Naive thymus-derived CD4-positive, alpha-beta T cell (primary cell): Measurements from ENCODE around the gene LIMA1. TPM values are rescaled to one million over a fixed set of nuclear protein-coding genes. Genes with fewer than 3 reads are reported as not detected.

Experiments
- ATAC-seq: fragments of 150-1000 bp; cut with Tn5 transposase; 2 replicates; pipeline ENCODE4 v1.10.0; 2021; ENCODE audit warnings: mild to moderate bottlenecking, moderate library complexity
- CTCF ChIA-PET: fragments of 350-600 bp; sonication (Branson Sonifier 250); formaldehyde crosslinking; loops from one replicate; lab custom pipeline; 2021; ENCODE audit warnings: antibody characterized with exemption; lab: Charles Lee
- POLR2A ChIA-PET: fragments of 350-600 bp; sonication (Branson Sonifier 250); formaldehyde crosslinking; loops from one replicate; lab custom pipeline; 2021; ENCODE audit warnings: antibody characterized with exemption, inconsistent platforms; lab: Charles Lee
- DNase-seq, 9 donors: peaks; one replicate each; pipeline versions ENCODE4 v3.0.0 to v3.0.0-alpha.2; 2020 to 2022; ENCODE audit warnings: mixed read lengths in 1 of 9
- H3K27ac ChIP-seq: one replicate; pipeline ENCODE4 v1.7.0; 2013; ENCODE audit warnings: mild to moderate bottlenecking, low read depth, low read length, moderate library complexity
- H3K27me3 ChIP-seq, 2 donors: one replicate each; pipeline ENCODE4 v1.7.0; 2013; ENCODE audit warnings: low read length in 2 of 2, mild to moderate bottlenecking in 2 of 2, moderate library complexity in 2 of 2; ENCODE audit not compliant: control insufficient read depth in 2 of 2, insufficient read depth in 2 of 2
- H3K36me3 ChIP-seq, 3 experiments: 1 replicate in 2 of 3; 2 replicates in 1 of 3; pipeline ENCODE4 v1.7.0; 2013; ENCODE audit warnings: low read length in 3 of 3, mild to moderate bottlenecking in 3 of 3, moderate library complexity in 1 of 3; ENCODE audit not compliant: insufficient read depth in 3 of 3, control insufficient read depth in 2 of 3
- H3K4me1 ChIP-seq, 2 donors: one replicate each; pipeline ENCODE4 v1.7.0; 2013; ENCODE audit warnings: low read length in 2 of 2, mild to moderate bottlenecking in 2 of 2, moderate library complexity in 1 of 2; ENCODE audit not compliant: control insufficient read depth in 2 of 2, insufficient read depth in 2 of 2
- H3K4me3 ChIP-seq: 2 replicates; pipeline ENCODE4 v1.7.0; 2013; ENCODE audit warnings: mild to moderate bottlenecking, low read length
- H3K9me3 ChIP-seq, 3 experiments: 1 replicate in 2 of 3; 2 replicates in 1 of 3; pipeline ENCODE4 v1.7.0; 2013; ENCODE audit warnings: low read length in 3 of 3; ENCODE audit not compliant: control insufficient read depth in 2 of 3
- H3K27ac Mint-ChIP-seq, 9 donors: one replicate each; pipeline ENCODE4 v1.8.0; 2020 to 2022; ENCODE audit warnings: mixed read lengths in 9 of 9, mild to moderate bottlenecking in 8 of 9, moderate library complexity in 5 of 9, inconsistent platforms in 2 of 9
- H3K27me3 Mint-ChIP-seq, 5 donors: one replicate each; pipeline ENCODE4 v1.8.0; 2021 to 2022; ENCODE audit warnings: mixed read lengths in 5 of 5, mild to moderate bottlenecking in 1 of 5
- H3K36me3 Mint-ChIP-seq, 5 donors: one replicate each; pipeline ENCODE4 v1.8.0; 2020 to 2022; ENCODE audit warnings: mixed read lengths in 5 of 5, mild to moderate bottlenecking in 3 of 5, inconsistent platforms in 1 of 5
- H3K4me1 Mint-ChIP-seq, 7 donors: one replicate each; pipeline ENCODE4 v1.8.0; 2020 to 2022; ENCODE audit warnings: mixed read lengths in 7 of 7, mild to moderate bottlenecking in 3 of 7, inconsistent platforms in 1 of 7
- H3K4me3 Mint-ChIP-seq, 10 donors: one replicate each; pipeline ENCODE4 v1.8.0; 2020 to 2022; ENCODE audit warnings: mild to moderate bottlenecking in 10 of 10, mixed read lengths in 10 of 10, moderate library complexity in 6 of 10, inconsistent platforms in 2 of 10
- H3K9me3 Mint-ChIP-seq, 11 donors: one replicate each; pipeline ENCODE4 v1.8.0; 2020 to 2022; ENCODE audit warnings: mixed read lengths in 11 of 11, mild to moderate bottlenecking in 4 of 11, inconsistent platforms in 1 of 11, moderate library complexity in 1 of 11
- intact Hi-C, 2 donors: fragments of 100-400 bp; cut with micrococcal nuclease; formaldehyde crosslinking; loops; one replicate each; pipeline ENCODE4 v1.15.1; 2023
- polyA plus RNA-seq, 2 donors: library from polyadenylated mRNA; unstranded; fragments of 300-500 nt; fragmentation: Illumina TruSeq; gene quantifications; one replicate each; pipeline ENCODE4 v1.2.3, GENCODE V29; 2021
- total RNA-seq, 6 experiments: library from RNA in 5 of 6; stranded (reverse) in 5 of 6; gene quantifications; 1 replicate in 5 of 6; 2 replicates in 1 of 6; pipeline ENCODE4 v1.2.3 and lab custom pipeline; 2021 to 2026

Gene LIMA1
- total and polyA plus RNA-seq, 7 experiments from 2014 or later: 5.4 to 33.6 (median 11.2) TPM

- DNase-seq (no peak), ATAC-seq (no peak)
- no peak overlapping the region for H3K27ac Mint-ChIP-seq
- Histone ChIP-seq H3K27me3 (no peaks in the 10 kb centered on the region), H3K4me1 (no peaks in the 10 kb centered on the region), H3K27ac (no peak overlapping the region), H3K9me3 (no peaks in the 10 kb centered on the region), H3K36me3 (no peaks in the 10 kb centered on the region), H3K4me3 (no peak overlapping the region)
- peaks cover 0 to 28% (median 10%) of the 10 kb centered on the region in 5 donors for H3K36me3 Mint-ChIP-seq
- intact Hi-C loops: no loop called here
- H3K27me3 Mint-ChIP-seq: no peaks in the 10 kb centered on the region
- POLR2A ChIA-PET: no interaction called here
- no peak overlapping the region for H3K4me3 Mint-ChIP-seq
- H3K9me3 Mint-ChIP-seq: no peaks in the 10 kb centered on the region
- CTCF ChIA-PET: interaction anchor here (0.6 kb wide), 1 partner anchor 1177 kb away, joined by 3 read pairs; no protein-coding TSS in a partner anchor
- H3K4me1 Mint-ChIP-seq: peaks cover 0 to 7% (median 0%) of the 10 kb centered on the region in 7 donors
Observed at GRCh38 chr12:50240792-50241114, 42.6 kb downstream of the LIMA1 start.

- ChIA-PET POLR2A (interaction anchor here (0.5 to 0.7 kb wide), 2 partner anchors 384 to 545 kb away, joined by 3 read pairs; no protein-coding TSS in a partner anchor), CTCF (interaction anchor here (0.6 kb wide), 1 partner anchor 1177 kb away, joined by 3 read pairs; no protein-coding TSS in a partner anchor)
- intact Hi-C loops: no loop called here
- Histone ChIP-seq H3K4me3 (no peak overlapping the region), H3K9me3 (no peaks in the 10 kb centered on the region), H3K4me1 (no peaks in the 10 kb centered on the region), H3K27ac (no peak overlapping the region), H3K27me3 (no peaks in the 10 kb centered on the region), H3K36me3 (no peaks in the 10 kb centered on the region)
- no peak for DNase-seq
- H3K27ac Mint-ChIP-seq: no peak overlapping the region
- H3K4me1 Mint-ChIP-seq: peaks cover 0 to 7% (median 0%) of the 10 kb centered on the region in 7 donors
- ATAC-seq: no peak
- no peaks in the 10 kb centered on the region for H3K27me3 Mint-ChIP-seq
- H3K9me3 Mint-ChIP-seq: no peaks in the 10 kb centered on the region
- peaks cover 0 to 24% (median 10%) of the 10 kb centered on the region in 5 donors for H3K36me3 Mint-ChIP-seq
- H3K4me3 Mint-ChIP-seq: no peak overlapping the region
Observed at GRCh38 chr12:50240096-50240791, 43.1 kb downstream of the LIMA1 start.

- H3K4me1 Mint-ChIP-seq: peaks cover 0 to 8% (median 0%) of the 10 kb centered on the region in 7 donors
- Histone ChIP-seq H3K4me3 (no peak overlapping the region), H3K27ac (no peak overlapping the region), H3K36me3 (no peaks in the 10 kb centered on the region), H3K27me3 (no peaks in the 10 kb centered on the region), H3K9me3 (no peaks in the 10 kb centered on the region), H3K4me1 (no peaks in the 10 kb centered on the region)
- no peak overlapping the region for H3K27ac Mint-ChIP-seq
- peaks cover 0 to 16% (median 5%) of the 10 kb centered on the region in 5 donors for H3K36me3 Mint-ChIP-seq
- no peak for ATAC-seq
- no peak overlapping the region for H3K4me3 Mint-ChIP-seq
- CTCF ChIA-PET: no interaction called here
- no peaks in the 10 kb centered on the region for H3K27me3 Mint-ChIP-seq
- H3K9me3 Mint-ChIP-seq: no peaks in the 10 kb centered on the region
- intact Hi-C loops: no loop called here
- POLR2A ChIA-PET: interaction anchor here (0.7 kb wide), 1 partner anchor 1358 kb away, joined by 7 read pairs; no protein-coding TSS in a partner anchor
- DNase-seq: no peak
Observed at GRCh38 chr12:50239355-50239891, 43.9 kb downstream of the LIMA1 start.

DNA sequence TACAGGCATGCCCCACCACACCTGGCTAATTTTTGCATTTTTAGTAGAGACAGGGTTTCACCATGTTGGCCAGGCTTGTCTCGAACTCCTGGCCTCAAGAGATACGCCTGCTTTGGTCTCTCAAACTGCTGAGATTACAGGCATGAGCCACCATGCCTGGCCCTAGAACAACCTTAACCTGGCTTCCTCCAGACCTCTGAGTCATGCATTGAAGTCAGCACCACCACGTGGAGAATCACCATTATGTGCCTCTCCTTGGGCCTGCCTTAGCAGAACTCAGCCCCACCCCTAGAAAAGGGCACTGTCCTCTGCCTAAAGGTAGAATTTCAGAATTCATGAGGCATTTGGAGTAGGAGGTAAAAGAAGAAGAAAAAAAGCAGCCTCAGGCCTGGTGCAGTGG is 49.0 kb downstream of the LIMA1 start:
- no peak overlapping the region for H3K4me3 Mint-ChIP-seq
- POLR2A ChIA-PET: no interaction called here
- peaks cover 0 to 5% (median 0%) of the 10 kb centered on the region in 7 donors for H3K4me1 Mint-ChIP-seq
- H3K9me3 ChIP-seq: no peaks in the 10 kb centered on the region
- H3K27me3 Mint-ChIP-seq: no peaks in the 10 kb centered on the region
- H3K27me3 ChIP-seq: no peaks in the 10 kb centered on the region
- H3K9me3 Mint-ChIP-seq: no peaks in the 10 kb centered on the region
- no peaks in the 10 kb centered on the region for H3K36me3 ChIP-seq
- H3K36me3 Mint-ChIP-seq: peaks cover 0 to 9% (median 0%) of the 10 kb centered on the region in 5 donors
- CTCF ChIA-PET: interaction anchor here (0.6 kb wide), 1 partner anchor 38 kb away, joined by 4 read pairs; no protein-coding TSS in a partner anchor
- intact Hi-C loops: no loop called here
- no peak overlapping the region for H3K27ac Mint-ChIP-seq
- no peak overlapping the region for H3K4me3 ChIP-seq
- no peak for DNase-seq
- ATAC-seq: no peak
- H3K4me1 ChIP-seq: no peaks in the 10 kb centered on the region
- no peak overlapping the region for H3K27ac ChIP-seq

DNA sequence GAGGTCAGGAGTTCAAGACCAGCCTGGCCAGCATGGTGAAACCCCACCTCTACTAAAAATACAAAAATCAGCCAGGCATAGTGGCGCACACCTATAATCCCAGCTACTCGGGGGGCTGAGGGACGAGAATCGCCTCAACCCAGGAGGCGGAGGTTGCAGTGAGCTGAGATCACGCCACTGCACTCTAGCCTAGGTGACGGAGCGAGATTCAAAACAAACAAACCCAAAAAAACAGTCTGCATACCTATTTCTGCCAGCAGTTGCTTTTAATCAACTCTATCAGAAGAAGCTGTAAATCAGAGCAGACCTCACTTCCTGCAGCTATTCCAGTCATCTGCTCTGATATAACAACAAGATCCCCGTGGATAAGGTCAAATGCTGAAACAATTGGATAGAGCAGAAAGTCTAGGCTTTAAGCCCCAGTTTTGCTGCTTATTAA is 50.5 kb downstream of the LIMA1 start:
- no peak overlapping the region for H3K27ac ChIP-seq
- no peaks in the 10 kb centered on the region for H3K27me3 ChIP-seq
- no peaks in the 10 kb centered on the region for H3K4me1 ChIP-seq
- H3K36me3 ChIP-seq: no peaks in the 10 kb centered on the region
- H3K4me3 ChIP-seq: no peak overlapping the region
- ATAC-seq (no peak), DNase-seq (no peak)
- Mint-ChIP-seq H3K27ac (no peak overlapping the region), H3K36me3 (peaks cover 0 to 9% (median 0%) of the 10 kb centered on the region in 5 donors), H3K9me3 (no peaks in the 10 kb centered on the region), H3K27me3 (no peaks in the 10 kb centered on the region), H3K4me3 (no peak overlapping the region), H3K4me1 (peaks cover 0 to 5% (median 0%) of the 10 kb centered on the region in 7 donors)
- H3K9me3 ChIP-seq: no peaks in the 10 kb centered on the region
- CTCF ChIA-PET: interaction anchor here (1.0 kb wide), 1 partner anchor 21 kb away, joined by 3 read pairs; no protein-coding TSS in a partner anchor
- intact Hi-C loops: no loop called here
- POLR2A ChIA-PET: no interaction called here

DNA sequence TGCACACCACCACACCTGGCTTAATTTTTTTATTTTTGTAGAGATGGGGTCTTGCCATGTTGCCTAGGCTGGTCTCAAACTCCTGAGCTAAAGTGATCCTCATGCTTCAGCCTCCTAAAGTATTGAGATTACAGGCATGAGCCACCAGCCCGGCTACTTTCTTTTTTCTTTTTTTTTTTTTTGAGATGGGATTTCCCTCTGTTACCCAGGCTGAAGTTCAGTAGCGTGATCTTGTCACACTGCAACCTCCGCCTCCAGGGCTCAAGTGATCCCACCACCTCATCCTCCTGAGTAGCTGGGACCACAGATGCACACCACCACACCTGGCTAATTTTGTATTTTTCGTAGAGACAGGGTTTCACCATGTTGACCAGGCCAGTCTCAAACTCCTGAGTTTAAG is 51.1 kb downstream of the LIMA1 start:
- peaks cover 0 to 9% (median 0%) of the 10 kb centered on the region in 5 donors for H3K36me3 Mint-ChIP-seq
- CTCF ChIA-PET: no interaction called here
- H3K4me1 ChIP-seq: no peaks in the 10 kb centered on the region
- H3K36me3 ChIP-seq: no peaks in the 10 kb centered on the region
- no peaks in the 10 kb centered on the region for H3K27me3 ChIP-seq
- no peak overlapping the region for H3K27ac ChIP-seq
- H3K4me3 ChIP-seq: no peak overlapping the region
- H3K9me3 Mint-ChIP-seq: no peaks in the 10 kb centered on the region
- POLR2A ChIA-PET: interaction anchor here (1.1 kb wide), 1 partner anchor 179 kb away, joined by 6 read pairs; no protein-coding TSS in a partner anchor
- DNase-seq (no peak), ATAC-seq (no peak)
- no peak overlapping the region for H3K27ac Mint-ChIP-seq
- intact Hi-C loops: no loop called here
- no peaks in the 10 kb centered on the region for H3K27me3 Mint-ChIP-seq
- peaks cover 0 to 5% (median 0%) of the 10 kb centered on the region in 7 donors for H3K4me1 Mint-ChIP-seq
- no peak overlapping the region for H3K4me3 Mint-ChIP-seq
- no peaks in the 10 kb centered on the region for H3K9me3 ChIP-seq
